HK-2 (cell line): Measurements from ENCODE around the gene PUS10.

ENCODE experiments used
- DNase-seq: peaks from one replicate; pipeline ENCODE4 v3.0.0-alpha.2; 2018; ENCODE audit not compliant: unreplicated experiment

The PUS10 gene

DNA sequence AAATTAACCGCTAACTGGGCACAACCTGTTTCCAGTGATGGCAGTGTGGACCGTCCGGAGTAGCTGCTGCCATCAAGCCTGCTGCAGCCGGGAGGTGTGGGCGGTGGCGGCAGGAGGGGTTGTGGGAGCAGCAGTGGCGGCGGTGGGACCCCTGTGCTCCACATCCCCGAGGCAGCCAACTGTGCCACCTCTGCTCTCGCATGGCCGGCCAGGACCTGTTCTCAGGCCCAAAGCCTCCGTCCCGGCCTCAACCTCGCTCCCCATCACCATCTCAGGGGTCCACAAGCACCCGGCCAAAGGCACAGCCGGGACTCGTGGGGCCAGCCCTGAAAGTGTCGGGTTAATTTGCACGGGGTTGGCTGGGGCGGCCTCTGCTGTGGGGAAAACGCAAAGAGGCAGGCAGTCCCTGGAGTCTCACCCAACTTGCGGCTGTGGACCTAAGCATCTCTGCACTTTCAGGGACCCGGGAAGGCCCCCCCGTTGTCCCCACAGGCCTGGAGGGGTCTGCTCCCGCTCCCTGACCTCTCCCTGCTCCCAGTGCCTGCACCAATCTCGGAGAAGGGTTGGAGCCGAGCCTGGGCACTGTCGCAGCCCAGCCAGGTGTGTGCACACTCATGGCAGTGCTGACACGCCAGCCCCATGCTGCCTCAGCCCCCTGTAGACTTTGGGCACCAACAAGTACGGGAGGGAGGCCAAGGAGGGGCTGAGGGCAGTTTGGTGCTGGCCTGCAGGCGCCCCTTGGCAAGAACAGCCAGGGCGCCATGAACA, 45.0 kb downstream of the PUS10 start:
- no peak for DNase-seq

DNA sequence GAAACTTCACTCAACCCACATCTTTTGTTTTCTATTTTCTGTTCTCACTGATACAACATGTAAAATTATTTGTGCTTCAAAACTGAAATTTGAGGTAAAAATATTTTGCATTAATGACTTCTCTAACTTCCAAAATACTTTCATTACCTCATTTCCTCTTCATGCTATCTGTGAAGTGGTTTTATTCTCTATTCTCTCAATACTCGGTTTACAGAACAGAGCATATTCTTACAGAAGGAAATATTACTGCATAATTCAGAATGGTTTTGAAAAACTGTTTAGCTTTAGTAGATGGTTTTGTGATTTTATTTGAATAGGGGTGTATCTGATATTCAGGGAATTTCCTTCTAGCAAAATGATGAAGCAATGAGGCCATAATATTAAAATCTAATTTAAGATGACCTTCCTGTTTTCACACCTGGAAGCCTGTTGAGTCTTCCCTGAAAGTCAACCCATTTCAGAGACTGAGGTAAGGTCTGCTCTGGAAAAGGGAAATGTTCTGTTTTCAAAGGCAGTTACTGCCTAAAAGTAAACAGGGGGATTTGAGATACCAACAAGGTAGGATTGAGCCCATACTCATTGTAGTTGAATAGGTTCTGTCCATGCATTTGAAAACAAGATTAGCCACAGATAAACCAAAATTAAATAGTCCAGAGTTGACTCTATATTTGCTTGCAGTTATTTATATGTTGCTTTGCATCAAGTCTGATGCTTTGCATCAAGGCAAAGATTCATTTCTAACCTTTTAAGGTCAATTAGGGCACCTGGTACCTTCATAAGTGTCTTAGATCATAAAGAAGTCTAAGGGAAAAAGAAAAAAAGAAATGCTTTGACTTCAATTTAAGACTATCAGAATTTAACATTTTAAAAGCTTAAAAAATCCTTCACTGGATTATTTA, 51.3 kb downstream of the PUS10 start:
- DNase-seq = no peak

DNA sequence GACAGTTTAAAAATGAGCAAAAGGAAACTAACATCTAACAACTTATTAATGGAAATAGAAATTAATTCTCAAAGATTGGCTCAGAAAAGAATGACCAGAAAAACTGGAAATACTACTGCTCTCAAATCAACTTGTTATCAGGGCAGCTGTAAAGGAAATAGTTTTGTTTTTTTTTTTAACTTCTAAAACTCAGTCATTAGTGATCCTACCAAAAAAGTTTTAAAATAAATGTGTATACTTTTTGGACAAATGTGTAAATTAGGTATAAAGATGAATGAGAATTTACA, 52.6 kb downstream of the PUS10 start:
- no peak for DNase-seq

DNA sequence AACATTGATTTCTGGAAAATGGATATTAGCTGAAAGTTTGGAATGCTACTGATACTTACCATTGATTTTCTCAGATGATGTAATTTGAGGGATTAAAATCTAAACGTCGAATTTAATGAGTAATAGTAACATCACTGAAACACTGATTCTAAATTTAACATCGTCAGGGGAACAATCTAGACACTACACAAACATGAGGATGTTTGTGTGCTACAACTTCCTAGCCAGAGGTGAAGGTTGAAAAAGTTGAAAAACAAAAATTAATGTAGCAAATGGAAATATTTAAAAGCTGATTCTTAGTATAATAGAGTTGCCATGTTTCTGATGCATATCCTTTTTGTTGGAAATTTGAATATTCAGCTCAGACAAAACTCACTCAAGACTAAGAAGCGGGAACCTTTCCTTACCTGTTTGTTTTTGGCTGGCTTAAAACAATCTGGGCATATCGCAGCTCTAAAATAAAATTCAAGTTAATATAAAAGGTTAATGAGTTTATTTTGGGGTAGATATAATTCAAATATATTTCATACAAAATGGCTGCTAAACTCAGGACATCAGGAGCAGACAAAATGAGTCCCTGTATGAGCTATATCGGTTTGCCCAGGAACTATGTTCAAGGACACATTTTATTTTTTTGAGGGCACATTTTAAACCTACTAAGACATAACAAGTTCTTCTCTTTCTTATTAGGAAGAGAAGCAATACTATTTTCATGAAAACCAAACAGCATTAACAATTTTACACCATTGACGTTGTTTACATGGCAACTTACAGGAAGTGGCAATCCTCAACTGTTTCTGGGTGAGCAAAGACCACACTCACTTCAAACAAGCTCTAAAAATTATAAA, 53.2 kb downstream of the PUS10 start:
- DNase-seq = no peak

DNA sequence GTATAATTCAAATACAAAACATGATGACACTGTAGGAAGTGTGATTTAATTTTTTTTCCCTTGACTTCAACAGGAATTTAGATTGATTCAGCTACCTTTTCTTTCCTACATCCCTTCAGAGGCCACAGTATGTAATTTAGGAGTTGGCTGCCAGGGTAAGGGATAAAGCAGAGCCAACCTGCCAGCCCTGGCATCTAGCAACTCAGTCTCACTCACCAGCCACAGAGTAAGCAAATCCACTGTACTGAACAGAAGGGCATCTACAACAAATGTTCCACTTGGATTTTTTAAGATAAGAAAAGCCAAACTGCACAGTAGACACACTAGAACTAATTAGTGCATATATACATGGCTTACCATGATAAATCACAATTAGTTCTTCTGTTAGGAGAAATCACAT, 54.9 kb downstream of the PUS10 start:
- DNase-seq = no peak

DNA sequence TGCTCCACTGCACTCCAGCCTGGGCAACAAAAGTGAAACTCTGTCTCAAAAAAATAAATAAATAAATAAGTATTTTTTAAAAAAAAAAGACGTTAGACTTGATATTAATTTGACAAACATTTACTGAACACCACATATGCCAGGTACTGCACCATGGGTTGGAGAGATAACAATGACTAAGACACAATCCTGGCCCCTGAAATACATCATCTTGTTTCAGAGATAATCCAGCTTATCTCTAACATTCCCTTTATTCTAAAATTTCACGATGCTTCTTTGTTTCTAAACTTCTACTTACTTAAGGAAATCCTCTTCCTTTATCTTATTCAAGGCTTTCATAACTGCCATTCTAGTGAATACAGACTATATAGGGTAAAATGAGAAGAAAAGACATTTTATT, 55.5 kb downstream of the PUS10 start:
- DNase-seq = no peak

DNA sequence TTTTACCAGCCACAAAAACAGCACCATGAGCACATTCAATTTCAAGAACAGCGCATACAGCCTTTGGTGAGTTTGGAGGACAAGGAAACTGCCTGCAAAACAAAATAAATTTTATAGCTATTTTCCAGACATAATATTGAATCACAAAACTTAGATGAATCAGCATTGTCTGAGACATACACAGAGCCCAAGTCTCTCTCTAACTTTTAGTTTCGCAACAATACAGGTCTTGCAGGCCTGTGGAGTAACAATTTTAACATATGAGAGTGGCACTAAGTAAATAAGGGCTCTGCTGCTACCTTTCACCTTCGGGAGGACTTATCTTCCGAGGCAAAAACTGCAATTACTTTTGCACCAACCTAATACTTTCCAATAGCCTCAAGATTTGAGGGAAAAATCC, 56.6 kb downstream of the PUS10 start:
- no peak for DNase-seq

DNA sequence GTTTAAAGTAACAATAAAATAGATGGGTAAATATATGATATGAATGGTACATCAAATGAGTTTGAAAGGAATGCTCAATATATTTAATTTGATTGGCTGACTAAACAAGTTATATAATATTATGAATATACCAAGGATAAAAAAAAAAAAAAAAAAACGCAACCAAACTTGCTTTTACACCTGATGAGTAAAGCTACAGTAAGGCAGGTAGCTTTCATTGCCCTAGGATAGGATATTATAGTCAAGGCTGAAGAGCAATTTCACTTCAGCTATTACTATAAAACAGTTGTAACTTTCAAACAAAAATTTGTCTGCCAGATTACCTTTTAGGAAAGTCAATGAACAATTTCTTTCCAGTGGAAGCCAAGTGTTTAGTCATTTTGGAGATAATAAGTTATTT, 57.3 kb downstream of the PUS10 start:
- no peak for DNase-seq

DNA sequence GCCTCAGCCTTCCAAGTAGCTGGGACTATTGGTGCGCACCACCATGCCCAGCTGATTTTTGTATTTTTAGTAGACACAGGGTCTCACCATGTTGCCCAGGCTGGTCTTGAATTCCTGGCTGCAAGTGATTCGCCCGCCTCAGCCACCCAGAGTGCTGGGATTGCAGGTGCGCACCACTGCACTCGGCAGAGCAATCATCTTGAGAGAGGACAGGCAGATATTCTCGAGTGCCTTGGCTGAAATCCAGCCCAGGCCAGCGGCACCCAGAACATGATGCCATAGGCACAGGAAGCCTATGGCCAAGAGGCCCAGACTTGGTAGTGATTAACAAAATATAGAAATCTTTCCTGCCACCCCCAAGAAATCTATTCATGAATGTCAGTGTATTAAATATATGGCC, 58.6 kb downstream of the PUS10 start:
- DNase-seq = no peak

DNA sequence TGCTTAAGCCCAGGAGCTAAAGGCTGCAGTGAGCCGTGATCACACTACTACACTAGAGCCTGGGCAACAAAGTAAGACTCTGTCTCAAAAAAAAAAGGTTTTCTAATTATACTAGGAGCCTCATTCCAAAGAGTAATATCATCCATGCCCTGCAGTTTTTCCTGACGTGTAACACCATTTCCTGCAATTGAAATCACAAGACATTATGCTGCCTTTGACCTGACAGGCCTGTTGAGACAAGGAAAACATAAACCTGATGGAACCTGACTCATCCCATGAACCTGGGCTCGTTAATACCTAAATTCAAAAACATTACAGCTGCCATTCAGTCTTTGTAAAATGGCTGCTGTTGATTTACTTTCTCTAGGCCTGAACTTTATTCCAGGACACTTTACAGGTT, 59.3 kb downstream of the PUS10 start:
- DNase-seq = no peak

DNA sequence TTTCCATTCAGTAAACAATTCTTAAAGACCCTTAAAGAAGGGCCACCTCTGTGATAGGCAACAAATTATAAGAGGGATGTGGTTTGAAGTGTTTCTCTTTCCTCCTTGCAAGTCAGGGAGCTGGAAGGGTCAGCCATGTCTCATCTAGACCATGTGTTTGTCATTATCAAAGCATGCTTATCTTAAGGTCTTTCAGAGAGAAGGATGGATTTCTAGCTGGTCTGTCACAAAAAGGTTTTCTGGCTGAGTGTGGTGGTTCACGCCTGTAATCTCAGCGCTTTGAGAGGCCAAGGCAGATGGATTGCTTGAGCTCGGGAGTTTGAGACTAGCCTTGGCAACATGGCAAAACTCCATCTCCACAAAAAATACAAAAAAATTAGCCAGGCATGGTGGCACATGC, 59.7 kb downstream of the PUS10 start:
- DNase-seq = no peak

DNA sequence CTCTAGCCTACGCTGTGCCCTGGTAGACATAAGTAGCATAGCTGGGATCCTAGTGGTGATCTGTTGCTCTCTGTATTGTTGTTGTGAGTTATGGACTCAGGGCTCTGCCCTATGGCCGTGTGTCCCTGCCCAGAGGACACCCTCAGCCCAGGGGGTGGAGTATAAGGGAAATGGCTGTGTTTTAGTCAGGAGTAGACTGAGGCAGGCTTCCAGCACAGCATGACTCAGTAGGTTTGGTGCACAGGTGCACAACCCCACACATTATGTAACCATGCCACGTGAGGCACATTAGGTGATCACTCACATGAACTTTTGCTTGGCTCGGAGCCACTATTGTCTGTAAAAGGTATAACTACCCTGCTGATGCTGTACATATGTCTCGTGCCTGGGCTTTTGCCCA, 60.4 kb downstream of the PUS10 start:
- no peak for DNase-seq

DNA sequence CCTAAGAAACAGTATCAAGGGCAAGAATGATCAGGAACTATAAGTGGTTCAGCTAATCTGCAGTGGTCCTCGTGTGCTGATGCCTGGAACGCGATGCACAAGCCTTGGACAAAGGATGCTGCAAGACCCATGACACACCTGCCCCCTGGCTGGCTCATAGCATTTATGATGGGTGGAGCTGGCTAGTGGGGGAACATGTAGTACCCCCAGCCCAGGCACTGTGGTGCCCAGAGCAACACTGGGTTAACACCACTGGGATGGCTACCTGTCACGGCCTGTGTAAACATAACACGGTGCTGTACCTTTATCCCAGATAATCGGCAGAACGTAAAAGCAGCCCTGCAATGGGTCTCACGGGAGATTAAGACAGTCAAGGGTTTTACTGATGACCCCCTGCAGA, 60.8 kb downstream of the PUS10 start:
- no peak for DNase-seq

DNA sequence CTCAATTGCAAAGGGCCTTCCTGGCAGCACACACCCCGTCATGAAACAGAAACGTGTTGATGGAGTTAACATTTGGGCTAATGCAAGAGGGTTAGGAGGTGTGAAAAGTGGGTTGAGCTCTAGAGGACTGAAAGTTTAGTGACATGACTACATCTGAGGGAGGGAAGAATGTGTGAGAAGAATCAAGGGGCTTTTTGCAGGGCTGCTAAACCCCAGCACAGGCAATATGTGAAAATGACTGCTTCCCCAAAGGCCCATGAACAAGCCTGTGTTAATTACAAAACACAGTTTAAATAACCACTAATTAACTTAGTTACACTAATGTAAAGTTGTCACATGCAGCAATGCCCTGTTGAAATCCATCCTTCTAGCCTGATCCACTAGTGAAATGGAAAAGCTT, 63.9 kb downstream of the PUS10 start:
- DNase-seq = no peak

DNA sequence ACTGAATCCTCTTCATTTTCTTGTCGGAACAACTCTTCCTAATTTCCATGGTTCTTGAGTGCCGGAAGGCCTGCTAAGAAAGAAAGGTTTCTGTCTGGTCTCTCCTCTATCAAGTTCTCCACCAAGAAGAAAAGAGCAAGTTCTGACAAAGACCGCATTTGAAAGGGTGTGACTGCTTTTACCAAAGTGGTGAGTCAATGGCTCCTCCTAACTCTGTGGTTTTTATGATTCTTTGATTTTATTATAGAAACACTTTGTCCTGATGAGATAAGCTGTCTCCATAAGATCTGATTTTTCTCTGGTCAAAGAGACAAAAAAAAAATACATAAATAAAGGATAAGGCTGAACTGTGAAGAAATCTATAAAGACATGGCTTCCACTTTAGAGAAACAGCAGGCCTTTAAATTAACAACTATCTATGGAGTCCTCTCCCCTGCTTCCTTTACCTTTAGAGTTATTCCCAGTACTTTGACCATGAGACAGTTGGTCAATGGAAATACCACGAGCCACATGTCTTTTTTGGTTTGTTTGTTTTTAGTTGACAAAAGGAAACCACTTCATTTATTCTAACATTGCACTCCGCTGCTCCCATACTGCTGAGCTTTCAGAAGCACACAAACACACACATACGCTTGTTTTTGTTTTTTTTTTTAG, 69.0 kb downstream of the PUS10 start:
- DNase-seq = no peak

DNA sequence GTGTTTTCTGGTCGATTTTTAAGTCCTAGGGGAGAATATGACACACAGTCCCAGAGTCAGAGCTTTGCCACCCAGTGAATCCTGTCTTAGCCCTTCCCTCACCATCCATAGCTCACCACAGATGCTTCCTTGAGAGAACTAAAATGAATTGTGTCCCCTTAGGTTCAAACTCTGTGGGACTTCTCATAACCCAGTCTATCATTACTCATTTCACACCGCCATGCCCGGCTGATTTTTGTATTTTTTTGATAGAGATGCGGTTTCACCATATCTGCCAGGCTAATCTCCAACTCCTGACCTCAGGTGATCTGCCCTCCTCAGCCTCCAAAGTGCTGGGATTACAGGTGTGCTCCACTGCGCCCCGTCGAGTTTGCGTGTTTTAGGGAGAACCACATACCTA, 69.9 kb downstream of the PUS10 start:
- DNase-seq = no peak

DNA sequence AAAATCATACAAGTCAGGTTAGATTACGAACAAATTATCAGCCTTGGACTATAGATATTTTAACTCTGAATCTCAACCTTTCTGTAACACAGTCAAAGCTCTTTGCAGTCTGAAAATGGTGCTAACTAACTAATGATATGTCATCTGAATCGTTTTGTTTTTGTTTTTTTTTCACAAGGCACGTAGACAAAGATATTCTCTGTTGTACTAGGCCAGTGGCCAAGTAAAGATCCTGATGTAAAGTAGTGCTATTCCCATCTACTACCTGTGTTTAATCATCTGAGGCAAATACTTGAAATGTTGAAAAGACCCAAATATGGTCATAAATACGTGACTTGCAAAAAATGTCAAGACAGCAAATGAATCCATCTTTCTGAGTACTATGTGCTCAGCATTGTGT, 71.0 kb downstream of the PUS10 start:
- no peak for DNase-seq

DNA sequence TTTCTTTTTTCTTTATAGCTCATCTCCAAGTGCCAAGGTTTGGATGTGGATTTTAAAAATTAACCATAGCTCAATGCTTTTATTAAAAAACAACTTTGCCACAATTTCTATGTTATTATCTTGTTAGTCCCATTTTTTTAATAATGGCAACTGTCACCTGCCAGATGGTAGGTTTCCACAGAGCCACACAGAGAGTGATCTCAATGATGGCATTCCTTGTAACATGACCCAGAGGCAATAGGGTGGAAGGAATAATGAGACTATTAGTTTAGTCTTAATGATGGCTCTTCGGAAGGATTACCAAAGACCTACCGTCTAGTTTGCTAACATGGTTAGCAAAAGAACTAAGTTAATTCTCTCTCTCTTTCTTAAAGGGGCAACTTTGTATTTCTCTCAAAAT, 72.7 kb downstream of the PUS10 start:
- DNase-seq = no peak

DNA sequence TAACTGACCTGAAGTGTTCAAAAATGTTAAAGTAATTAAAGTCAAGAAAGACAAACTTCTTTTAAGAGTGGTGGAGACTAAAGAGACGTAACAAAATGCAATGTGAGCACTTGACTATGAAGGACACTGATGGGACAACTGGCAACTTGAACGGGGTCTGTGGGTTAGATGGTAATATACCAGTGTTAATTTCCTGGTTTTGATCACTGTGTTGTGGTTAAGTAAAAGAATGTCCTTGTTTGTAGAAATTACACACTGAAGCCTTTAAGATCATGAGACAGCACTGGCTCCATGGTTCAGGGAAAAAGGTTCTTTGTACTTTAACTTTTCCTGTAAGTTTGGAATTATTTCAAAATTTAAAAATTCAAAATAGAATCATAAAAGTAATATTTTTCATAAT, 78.4 kb downstream of the PUS10 start:
- no peak for DNase-seq

DNA sequence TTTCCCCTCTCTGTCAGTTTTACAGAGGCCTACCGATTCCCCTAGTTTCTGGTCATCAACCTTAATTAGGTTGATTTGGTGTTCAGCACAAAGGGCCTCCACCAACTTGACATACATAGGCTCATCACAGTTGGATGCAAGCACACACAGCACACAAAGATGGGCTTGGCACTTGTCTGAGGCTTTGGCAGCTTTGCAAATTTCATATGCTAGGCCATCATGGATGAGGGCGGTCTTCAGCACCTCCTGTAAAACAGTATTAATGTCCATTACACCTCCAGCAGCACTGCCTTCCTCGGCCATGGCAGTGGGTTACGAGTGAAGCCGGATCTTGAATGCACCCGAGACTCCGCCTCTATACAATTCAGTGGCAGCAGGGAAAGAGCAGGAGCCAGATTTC, 79.8 kb downstream of the PUS10 start:
- no peak for DNase-seq

DNA sequence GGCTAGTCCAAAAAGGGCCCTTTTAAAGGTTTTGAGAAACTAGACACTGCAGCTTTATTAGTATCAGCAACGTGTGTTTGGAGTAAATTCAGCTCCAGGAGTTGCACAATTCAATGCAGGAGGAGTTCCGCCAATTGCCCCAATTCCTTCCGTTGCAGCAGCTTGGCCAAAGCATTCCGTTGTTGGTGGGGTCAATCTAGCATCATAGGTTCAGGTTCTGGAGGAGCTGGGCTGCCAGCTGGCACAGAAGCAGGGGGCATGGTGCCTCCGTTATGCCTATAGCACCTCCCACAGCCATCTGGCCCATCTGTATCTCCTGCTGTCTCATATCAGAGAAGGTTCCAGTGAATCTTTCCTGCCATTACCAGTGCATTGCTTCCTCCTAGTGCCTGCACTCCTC, 81.3 kb downstream of the PUS10 start:
- DNase-seq = no peak

DNA sequence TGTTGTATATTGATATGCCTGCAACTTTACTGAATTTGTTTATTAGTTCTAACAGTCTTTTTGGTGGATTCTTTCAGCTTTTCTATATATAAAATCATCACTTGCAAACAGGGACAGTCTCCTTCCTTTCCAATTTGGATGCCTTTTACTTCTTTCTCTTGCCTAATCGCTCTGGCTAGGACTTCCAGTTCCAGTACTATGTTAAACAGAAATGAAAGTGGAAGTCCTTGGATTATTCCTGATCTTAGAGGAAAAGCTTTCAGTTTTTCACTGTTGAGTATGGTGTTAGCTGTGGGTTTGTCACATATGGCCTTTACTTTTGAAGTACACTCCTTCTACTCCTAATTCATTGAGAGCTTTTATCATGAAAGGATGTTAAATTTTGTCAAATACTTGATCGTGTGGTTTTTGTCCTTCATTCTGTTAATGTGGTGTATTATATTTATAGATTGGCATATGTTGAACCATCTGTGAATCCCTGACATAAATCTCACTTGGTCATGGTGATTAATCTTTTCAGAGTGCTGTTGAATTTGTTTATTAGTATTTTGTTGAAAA, 83.8 kb downstream of the PUS10 start:
- no peak for DNase-seq
